HepG2 (cell line): Measurements from ENCODE around the gene CARD9. TPM values are rescaled to one million over a fixed set of nuclear protein-coding genes. Genes with fewer than 3 reads are reported as not detected.

Experiments used
- CENPT ChIP-seq: sonication (generic); formaldehyde crosslinking; IDR thresholded peaks from 2 replicates; pipeline ENCODE4 v1.8.0; 2022; ENCODE audit warnings: low read depth, mild to moderate bottlenecking, moderate library complexity, missing genetic modification reagents
- CERS6 ChIP-seq: sonication (generic); formaldehyde crosslinking; IDR thresholded peaks from 2 replicates; pipeline ENCODE4 v1.5.0; 2020; ENCODE audit warnings: missing genetic modification reagents
- E2F1 ChIP-seq: sonication (generic); formaldehyde crosslinking; IDR thresholded peaks from 2 replicates; pipeline ENCODE4 v1.5.0; 2020; ENCODE audit warnings: missing genetic modification reagents
- KLF13 ChIP-seq: sonication (generic); formaldehyde crosslinking; IDR thresholded peaks from 2 replicates; pipeline ENCODE4 v1.4.0; 2020; ENCODE audit warnings: mild to moderate bottlenecking, missing genetic modification reagents
- MAFF ChIP-seq: IDR thresholded peaks from 2 replicates; pipeline ENCODE4 v1.6.1; 2011; ENCODE audit warnings: low read depth, low read length, improper control_type of control experiment
- MATR3 ChIP-seq: sonication (generic); formaldehyde crosslinking; IDR thresholded peaks from 2 replicates; pipeline ENCODE4 v1.4.0; 2020; ENCODE audit warnings: missing genetic modification reagents
- MIER3 ChIP-seq: IDR thresholded peaks from 2 replicates; pipeline ENCODE4 v1.6.1; 2016; ENCODE audit warnings: missing compliant biosample characterization, borderline replicate concordance
- RXRB ChIP-seq: IDR thresholded peaks from 2 replicates; pipeline ENCODE4 v1.6.1; 2016; ENCODE audit warnings: borderline replicate concordance, missing genetic modification reagents, missing compliant biosample characterization
- SMYD3 ChIP-seq: sonication (generic); formaldehyde crosslinking; IDR thresholded peaks from 2 replicates; pipeline ENCODE4 v1.8.1; 2023; ENCODE audit warnings: mild to moderate bottlenecking, missing genetic modification reagents
- SNAI1 ChIP-seq: sonication (generic); formaldehyde crosslinking; IDR thresholded peaks from 2 replicates; pipeline ENCODE4 v1.5.0; 2020; ENCODE audit warnings: mild to moderate bottlenecking, missing genetic modification reagents, borderline replicate concordance
- SP140L ChIP-seq: sonication (generic); formaldehyde crosslinking; IDR thresholded peaks from 2 replicates; pipeline ENCODE4 v1.4.0; 2020; ENCODE audit warnings: missing genetic modification reagents, borderline replicate concordance
- SP5 ChIP-seq: IDR thresholded peaks from 2 replicates; pipeline ENCODE4 v1.6.1; 2016; ENCODE audit warnings: low read depth, borderline replicate concordance
- SYNCRIP ChIP-seq: fragments of 200-400 bp; formaldehyde crosslinking; IDR thresholded peaks from 2 replicates; pipeline ENCODE4 v1.6.1; 2018; ENCODE audit warnings: mild to moderate bottlenecking, low read depth, low read length; ENCODE audit not compliant: insufficient read depth
- ZBTB25 ChIP-seq: IDR thresholded peaks from 2 replicates; pipeline ENCODE4 v1.6.1; 2018; ENCODE audit warnings: missing genetic modification reagents
- ZBTB7B ChIP-seq: sonication (generic); formaldehyde crosslinking; IDR thresholded peaks from 2 replicates; pipeline ENCODE4 v1.4.0; 2020; ENCODE audit warnings: missing genetic modification reagents
- ZFP37 ChIP-seq: sonication (generic); formaldehyde crosslinking; IDR thresholded peaks from 2 replicates; pipeline ENCODE4 v1.4.0; 2020; ENCODE audit warnings: missing genetic modification reagents, borderline replicate concordance
- ZNF280B ChIP-seq: sonication (generic); formaldehyde crosslinking; IDR thresholded peaks from 2 replicates; pipeline ENCODE4 v1.5.0; 2020; ENCODE audit warnings: missing genetic modification reagents, mild to moderate bottlenecking, borderline replicate concordance
- ZNF30 ChIP-seq: sonication (generic); formaldehyde crosslinking; IDR thresholded peaks from 2 replicates; pipeline ENCODE4 v1.5.0; 2020; ENCODE audit warnings: mild to moderate bottlenecking, missing genetic modification reagents
- polyA plus RNA-seq, 8 experiments: library from polyadenylated mRNA; depleted of rRNA in 3 of 8; stranded (reverse) in 7 of 8; unstranded in 1 of 8; fragments of >200 nt; fragmentation: Illumina TruSeq in 4 of 8; extraction: Trizol in 4 of 8; gene quantifications; 2 replicates each; pipeline versions ENCODE4 v1.2.1 to v1.2.3, GENCODE V29; 2011 to 2016; ENCODE audit warnings: low read depth in 4 of 8, missing spikeins in 1 of 8, mixed read lengths in 1 of 8; ENCODE audit not compliant: insufficient read depth in 1 of 8
- total RNA-seq, 5 experiments: library from RNA; depleted of rRNA; stranded (reverse); fragments of >200 nt; fragmentation: Illumina TruSeq; extraction: Trizol; gene quantifications; 2 replicates each; pipeline ENCODE4 v1.2.3, GENCODE V29; 2016; ENCODE audit warnings: low read depth in 1 of 5

The CARD9 gene
- total and polyA plus RNA-seq, 2 of the 13 experiments (the other 11 are each of a cell fraction or from before 2014, with no cell fraction given), result 3.3 to 7.4 TPM

- TF ChIP-seq ZBTB7B (peak; percentile 61; the same call in 1 of the 2 replicates), ZNF280B (peak; percentile 43; the same call in 1 of the 2 replicates), ZNF30 (no peak), CERS6 (CRISPR knock-in tag) (no peak), MATR3 (CRISPR knock-in tag) (no peak), CENPT (no peak), SP5 (peak; percentile 40; the same call in 1 of the 2 replicates), KLF13 (CRISPR knock-in tag) (no peak), SP140L (CRISPR knock-in tag) (no peak), SYNCRIP (no peak), MIER3 (CRISPR knock-in tag) (peak; percentile 55; the same call in 1 of the 2 replicates), ZBTB25 (CRISPR knock-in tag) (no peak), E2F1 (CRISPR knock-in tag) (no peak), SNAI1 (CRISPR knock-in tag) (no peak), ZFP37 (CRISPR knock-in tag) (0 out of 2 replicates have a peak, but pooled peaks have one; percentile 30), MAFF (no peak), RXRB (CRISPR knock-in tag) (peak; percentile 61; the same call in 1 of the 2 replicates), SMYD3 (CRISPR knock-in tag) (no peak)
Measured at GRCh38 chr9:136372561-136373299, 739 bp downstream of the CARD9 start (continued).
